Measurements from ENCODE around the gene PLA2G4B. TPM values are rescaled to one million over a fixed set of nuclear protein-coding genes. Genes with fewer than 3 reads are reported as not detected.

Gene PLA2G4B
- total and polyA plus RNA-seq, 10 of the 15 experiments (the other 5 are each of a cell fraction or from before 2014, with no cell fraction given) = 0.22 to 6.6 (median 2.9) TPM

- WGBS (ENCODE audit: insufficient coverage, insufficient replicate concordance, low lambda C conversion rate, missing lambda C conversion rate) = 52% methylated on average over 12 of the region's 12 CpGs
Observed at GRCh38 chr15:41874736-41875135, 36.1 kb downstream of the PLA2G4B start.

GRCh38 chr15:41876007-41876406, 37.4 kb downstream of the PLA2G4B start:
- no peaks in the 10 kb centered on the region for H3K79me2 ChIP-seq (ENCODE audit: control insufficient read depth, insufficient read depth, low read length)
- DNase-seq (ENCODE audit: low read depth, low spot score) (no peak), FAIRE-seq (no peak), ATAC-seq (no peak)
- H3K4me1 ChIP-seq (ENCODE audit: control insufficient read depth, insufficient read depth, low read length) = no peaks in the 10 kb centered on the region
- ChIA-PET CTCF (no interaction called here), RAD21 (ENCODE audit: unreplicated experiment) (no interaction called here), SMC1A (ENCODE audit: uncharacterized antibody, unreplicated experiment) (no interaction called here), POLR2A (no interaction called here)
- H3K4me3 ChIP-seq = no peak overlapping the region
- H3K9ac ChIP-seq (ENCODE audit: control insufficient read depth, insufficient read depth, low read length) = no peak overlapping the region
- intact Hi-C loops (cut with micrococcal nuclease; ENCODE audit: unreplicated experiment) (no loop called here), in situ Hi-C loops (cut with MboI) (no loop called here)
- H2AFZ ChIP-seq (ENCODE audit: control insufficient read depth, low read depth, low read length) = no peak overlapping the region
- H3K9me3 ChIP-seq (replicated peaks; ENCODE audit: control insufficient read depth, insufficient read depth, low read length) = no peaks in the 10 kb centered on the region
- H3K36me3 ChIP-seq (ENCODE audit: control insufficient read depth in 2 of 2, insufficient read depth in 2 of 2, low read length in 1 of 2) = no peaks in the 10 kb centered on the region
- 32% methylated on average over 13 of the region's 13 CpGs for WGBS (ENCODE audit: insufficient coverage, insufficient replicate concordance, low lambda C conversion rate, missing lambda C conversion rate)
- H4K20me1 ChIP-seq (ENCODE audit: control insufficient read depth, insufficient read depth) = no peaks in the 10 kb centered on the region
- H3K27ac ChIP-seq (ENCODE audit: control insufficient read depth, insufficient read depth) = no peak overlapping the region
- no TSS peak for BruUV-seq (replicated peaks)
- H3K4me2 ChIP-seq (ENCODE audit: control insufficient read depth, insufficient read depth) = no peak overlapping the region
- TF ChIP-seq ETV6 (conservative IDR thresholded peaks at IDR 0.05 in 1 of 2, IDR thresholded peaks at IDR 0.05 in 1 of 2; ENCODE audit: borderline replicate concordance in 1 of 2, low read depth in 1 of 2) = no peak
- TF ChIP-seq MAX (IDR thresholded peaks at IDR 0.05; ENCODE audit: low read depth, low read length) = no peak
- no peak for TF ChIP-seq REST (IDR thresholded peaks at IDR 0.05; ENCODE audit: low read depth, low read length)
- no peak for TF ChIP-seq ZNF274 (IDR thresholded peaks at IDR 0.05; ENCODE audit: insufficient read depth, insufficient read length)
- no peak for TF ChIP-seq NR2C2 (IDR thresholded peaks at IDR 0.05; ENCODE audit: borderline replicate concordance, control insufficient read depth, insufficient read length, low read depth)
- no peak for TF ChIP-seq SUPT20H (IDR thresholded peaks at IDR 0.05; ENCODE audit: borderline replicate concordance, control insufficient read depth, low read depth, low read length)
- no peaks in the 10 kb centered on the region; a peak in 2 of 4 replicates for H3K27me3 ChIP-seq (replicated peaks in 1 of 2; ENCODE audit: control insufficient read depth in 2 of 2, insufficient read depth in 2 of 2, low read length in 1 of 2)

More at GRCh38 chr15:41874736-41875135, 36.1 kb downstream of the PLA2G4B start:
- Histone ChIP-seq H2AFZ (ENCODE audit: control insufficient read depth, low read depth, low read length) (no peak overlapping the region), H3K27me3 (replicated peaks in 1 of 2; ENCODE audit: control insufficient read depth in 2 of 2, insufficient read depth in 2 of 2, low read length in 1 of 2) (no peaks in the 10 kb centered on the region; a peak in 2 of 4 replicates), H3K27ac (ENCODE audit: control insufficient read depth, insufficient read depth) (no peak overlapping the region), H3K79me2 (ENCODE audit: control insufficient read depth, insufficient read depth, low read length) (no peaks in the 10 kb centered on the region), H3K9ac (ENCODE audit: control insufficient read depth, insufficient read depth, low read length) (no peak overlapping the region), H3K36me3 (ENCODE audit: control insufficient read depth in 2 of 2, insufficient read depth in 2 of 2, low read length in 1 of 2) (no peaks in the 10 kb centered on the region), H4K20me1 (ENCODE audit: control insufficient read depth, insufficient read depth) (no peaks in the 10 kb centered on the region), H3K9me3 (replicated peaks; ENCODE audit: control insufficient read depth, insufficient read depth, low read length) (no peaks in the 10 kb centered on the region), H3K4me1 (ENCODE audit: control insufficient read depth, insufficient read depth, low read length) (no peaks in the 10 kb centered on the region), H3K4me3 (no peak overlapping the region), H3K4me2 (ENCODE audit: control insufficient read depth, insufficient read depth) (no peak overlapping the region)
- TF ChIP-seq SREBF1 (IDR thresholded peaks at IDR 0.05; ENCODE audit: low read length) (no peak), RELB (IDR thresholded peaks at IDR 0.05; ENCODE audit: low read depth) (no peak), MEF2A (IDR thresholded peaks at IDR 0.05; ENCODE audit: insufficient read depth, low read depth, low read length) (no peak), EGR1 (IDR thresholded peaks at IDR 0.05; ENCODE audit: borderline replicate concordance in 1 of 2, low read depth in 2 of 2, low read length in 2 of 2) (no peak)
- ChIA-PET RAD21 (ENCODE audit: unreplicated experiment) (no interaction called here), CTCF (no interaction called here), POLR2A (no interaction called here), SMC1A (ENCODE audit: uncharacterized antibody, unreplicated experiment) (no interaction called here)
- DNase-seq (ENCODE audit: low read depth, low spot score) = no peak
- intact Hi-C loops (cut with micrococcal nuclease; ENCODE audit: unreplicated experiment) (no loop called here), in situ Hi-C loops (cut with MboI) (no loop called here)
- BruUV-seq (replicated peaks) = no TSS peak
- FAIRE-seq = no peak
- ATAC-seq = no peak

All from GM12878 (cell line).